ENCODE results near the gene PPIG.

DNA sequence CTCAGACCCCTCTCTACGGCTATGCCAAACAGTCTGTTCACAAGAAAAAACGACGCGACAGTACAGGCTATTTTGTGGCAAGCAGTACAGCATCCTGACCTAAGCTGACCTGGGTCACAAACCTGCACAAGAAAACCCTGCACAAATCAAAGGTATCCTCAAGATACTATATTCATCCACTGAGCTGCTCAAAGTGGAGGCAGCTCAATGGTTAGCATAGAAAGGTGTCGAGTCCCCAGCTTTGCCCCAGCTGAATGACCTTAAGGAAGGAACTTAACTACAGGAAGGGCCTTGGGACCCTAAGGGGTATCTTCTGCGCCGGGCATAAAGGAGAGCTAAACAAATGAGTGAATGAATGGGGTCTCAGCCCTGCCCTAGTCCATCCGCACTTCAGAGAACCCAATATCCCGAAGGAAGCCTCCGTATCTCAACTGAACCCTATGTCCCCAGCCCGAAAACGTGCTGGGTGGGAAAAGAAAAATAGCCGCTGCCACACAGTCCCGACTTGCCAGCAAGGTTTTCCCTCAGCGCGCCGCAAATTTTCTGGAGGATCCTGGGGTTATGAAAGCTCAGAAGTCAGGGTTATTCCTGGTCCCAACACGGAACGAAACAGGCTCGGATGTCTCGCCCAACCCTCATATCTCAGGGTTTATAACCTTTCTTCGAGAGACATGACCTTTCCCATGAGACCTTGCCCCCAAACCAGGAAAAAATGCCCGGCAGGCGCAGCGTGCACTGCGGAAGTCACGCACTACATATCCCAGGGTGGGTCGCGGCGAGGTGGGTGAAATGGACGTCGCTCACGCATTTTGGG is 10.8 kb upstream of the PPIG start, which contains the start of gene FASTKD1:
- TF ChIP-seq, protein P1, sequence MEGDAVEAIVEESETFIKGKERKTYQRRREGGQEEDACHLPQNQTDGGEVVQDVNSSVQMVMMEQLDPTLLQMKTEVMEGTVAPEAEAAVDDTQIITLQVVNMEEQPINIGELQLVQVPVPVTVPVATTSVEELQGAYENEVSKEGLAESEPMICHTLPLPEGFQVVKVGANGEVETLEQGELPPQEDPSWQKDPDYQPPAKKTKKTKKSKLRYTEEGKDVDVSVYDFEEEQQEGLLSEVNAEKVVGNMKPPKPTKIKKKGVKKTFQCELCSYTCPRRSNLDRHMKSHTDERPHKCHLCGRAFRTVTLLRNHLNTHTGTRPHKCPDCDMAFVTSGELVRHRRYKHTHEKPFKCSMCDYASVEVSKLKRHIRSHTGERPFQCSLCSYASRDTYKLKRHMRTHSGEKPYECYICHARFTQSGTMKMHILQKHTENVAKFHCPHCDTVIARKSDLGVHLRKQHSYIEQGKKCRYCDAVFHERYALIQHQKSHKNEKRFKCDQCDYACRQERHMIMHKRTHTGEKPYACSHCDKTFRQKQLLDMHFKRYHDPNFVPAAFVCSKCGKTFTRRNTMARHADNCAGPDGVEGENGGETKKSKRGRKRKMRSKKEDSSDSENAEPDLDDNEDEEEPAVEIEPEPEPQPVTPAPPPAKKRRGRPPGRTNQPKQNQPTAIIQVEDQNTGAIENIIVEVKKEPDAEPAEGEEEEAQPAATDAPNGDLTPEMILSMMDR (IDR thresholded peaks at IDR 0.05): no peak
- TF ChIP-seq EP300 (IDR thresholded peaks at IDR 0.05): peak; percentile 60 to 90

All from tibial nerve (tissue), 4 donors.